GM18909 (cell line): ENCODE measurements around the gene IRS1.

Experiments used
- ATAC-seq: cut with Tn5 transposase; IDR thresholded peaks from one replicate; pipeline ENCODE4 v1.9.1; 2021; ENCODE audit warnings: mild to moderate bottlenecking; ENCODE audit not compliant: unreplicated experiment, poor library complexity

Gene IRS1

DNA sequence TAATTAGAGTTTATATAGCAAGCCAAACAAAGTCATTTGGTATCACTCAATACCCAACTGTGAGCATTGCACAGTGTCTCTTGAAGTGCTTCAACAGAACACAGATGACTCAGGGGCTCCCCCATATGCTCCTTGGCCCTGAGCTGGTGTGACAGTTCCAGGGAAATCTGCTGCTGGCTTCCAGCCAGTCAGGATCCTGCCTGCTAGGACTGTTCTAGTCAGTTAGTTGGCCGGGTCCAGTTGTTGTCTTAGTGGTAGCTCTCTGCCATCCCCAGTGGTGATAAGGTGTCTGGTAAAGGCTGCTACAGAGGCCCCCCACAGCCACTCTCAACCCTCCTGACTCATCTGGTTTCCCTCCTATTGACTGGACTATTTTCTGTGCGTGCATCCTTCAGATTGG is 100.3 kb downstream of the IRS1 start:
- ATAC-seq = no peak

DNA sequence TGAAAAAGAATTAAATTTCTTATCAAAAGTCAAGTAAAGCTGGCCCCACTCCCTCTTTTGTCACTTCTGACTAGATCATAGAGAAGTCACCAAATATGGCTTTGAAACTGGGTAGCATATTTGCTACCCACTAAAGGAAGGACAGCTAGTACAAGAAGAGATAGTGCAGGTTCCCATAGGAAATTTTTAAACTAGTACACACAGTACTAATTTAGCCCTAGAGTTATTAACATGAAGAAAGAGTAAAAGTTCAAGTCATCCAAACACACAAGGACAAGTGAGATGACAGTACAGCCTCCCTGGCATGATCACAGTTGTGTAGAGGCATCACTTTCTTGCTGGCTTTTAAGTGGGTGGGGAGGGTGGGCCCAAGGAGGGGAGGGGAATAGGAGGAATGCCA is 100.9 kb downstream of the IRS1 start:
- ATAC-seq = no peak

DNA sequence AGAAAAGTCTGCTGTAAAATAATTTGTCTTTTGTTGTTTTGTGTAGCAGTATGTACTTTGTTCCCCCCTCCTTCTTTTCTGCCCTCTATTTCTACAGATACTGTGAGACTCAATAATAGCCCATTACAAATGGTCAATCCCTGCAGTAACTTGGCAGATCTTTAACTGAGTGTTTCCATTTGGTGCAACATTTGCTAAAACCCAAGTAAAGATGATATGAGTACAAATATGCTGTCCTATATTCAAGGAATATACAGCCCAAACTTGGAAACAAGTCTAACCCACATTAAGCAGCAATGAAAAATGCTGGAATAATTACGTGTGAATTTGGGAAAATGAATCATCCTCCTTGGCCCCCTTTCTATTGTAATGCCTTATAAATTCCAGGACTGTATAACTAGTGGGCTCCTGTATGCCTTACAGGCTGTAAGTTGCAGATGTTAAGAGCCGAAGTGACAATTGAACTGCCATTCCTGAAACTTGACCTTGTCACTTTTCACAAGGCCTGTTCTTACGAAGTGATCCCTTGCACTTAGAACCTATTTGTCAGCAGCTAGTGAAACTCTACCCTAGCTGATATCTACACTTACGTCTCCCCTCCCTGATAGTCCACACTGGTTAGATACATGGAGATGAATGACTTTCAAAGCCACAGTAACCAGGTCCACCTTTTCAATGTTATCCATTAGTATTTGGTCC is 104.9 kb downstream of the IRS1 start:
- ATAC-seq = no peak

DNA sequence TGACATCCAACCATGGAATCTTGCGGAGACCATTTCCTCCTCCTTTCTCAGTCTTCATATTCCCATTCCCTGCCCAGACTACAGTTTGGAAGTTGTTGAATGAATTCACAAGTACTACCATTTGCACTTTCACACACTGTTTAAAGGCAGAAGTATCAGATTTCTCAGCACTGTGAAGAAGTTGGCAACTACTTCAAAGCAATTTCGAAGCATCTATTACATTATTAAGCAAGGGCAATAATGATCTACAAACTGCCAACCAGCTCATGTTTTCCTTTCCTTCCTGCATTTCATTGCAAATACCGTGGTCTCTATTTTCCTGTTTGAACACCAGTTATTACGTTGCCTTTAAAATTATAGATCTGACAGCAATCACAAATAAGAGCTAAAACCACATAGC is 105.5 kb downstream of the IRS1 start:
- no peak for ATAC-seq

DNA sequence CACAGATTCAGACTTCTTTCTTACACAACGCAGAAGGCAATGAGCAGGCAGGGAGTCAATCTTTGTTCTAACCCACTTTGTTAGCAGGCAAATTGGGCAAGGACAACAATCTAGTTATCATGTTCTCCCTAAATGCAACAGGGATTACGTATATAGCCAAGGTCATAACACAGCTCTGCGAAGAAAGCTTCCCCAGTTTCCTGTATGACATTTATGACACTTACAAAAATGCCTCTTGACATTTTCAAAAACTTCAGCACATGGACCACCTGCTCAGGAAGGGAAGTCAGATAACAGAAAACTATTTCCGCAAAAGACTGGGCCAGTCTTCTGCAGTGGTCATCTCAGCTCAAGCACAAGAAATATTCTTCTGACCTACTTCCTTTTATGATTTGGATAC is 106.1 kb downstream of the IRS1 start:
- ATAC-seq = no peak

DNA sequence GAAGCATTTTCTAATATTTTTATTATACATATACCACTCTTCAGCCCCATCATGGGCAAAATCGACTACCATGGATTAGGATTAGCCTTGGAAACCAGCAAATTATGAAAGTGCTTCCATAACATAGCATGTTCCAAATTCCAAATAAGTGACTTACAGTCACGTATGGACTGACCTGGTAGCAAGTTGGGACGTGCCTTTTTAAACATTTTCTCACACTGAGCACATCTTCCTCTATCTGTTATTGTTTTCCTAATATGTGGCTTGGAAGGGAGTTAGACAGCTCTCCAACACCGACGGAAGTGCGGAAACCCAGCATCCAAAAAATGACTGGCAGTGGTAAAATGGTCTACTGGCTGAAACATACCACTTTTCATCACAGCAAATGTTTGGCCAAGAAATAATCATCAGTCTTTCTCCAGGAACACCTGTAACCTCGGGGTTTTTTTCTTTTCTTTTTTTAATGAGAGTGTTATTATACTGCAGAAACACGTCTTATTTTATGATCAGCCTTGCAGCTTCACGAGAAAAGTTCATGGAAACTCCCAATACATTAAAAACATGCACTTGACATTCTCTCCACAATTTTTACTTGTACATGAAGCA is 107.0 kb downstream of the IRS1 start:
- ATAC-seq = no peak

DNA sequence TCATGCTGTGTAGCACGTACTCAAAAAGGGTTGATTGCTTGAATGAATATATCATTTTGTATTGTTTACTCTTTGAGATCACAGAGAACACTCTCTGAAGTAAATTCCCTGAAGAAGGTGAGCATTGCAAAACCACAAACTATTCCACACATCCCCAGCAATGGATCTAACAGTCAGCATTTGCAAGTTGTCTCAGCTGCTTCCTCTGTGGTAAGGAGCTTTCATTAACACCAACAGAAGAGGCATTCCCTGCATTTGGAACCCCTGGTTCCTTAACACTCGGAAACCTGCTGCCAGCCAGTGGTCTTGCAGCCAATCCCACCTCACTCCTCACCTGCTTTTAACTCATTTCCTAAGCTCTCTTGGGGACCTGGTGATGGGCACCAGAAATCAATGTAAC is 108.4 kb downstream of the IRS1 start:
- no peak for ATAC-seq

DNA sequence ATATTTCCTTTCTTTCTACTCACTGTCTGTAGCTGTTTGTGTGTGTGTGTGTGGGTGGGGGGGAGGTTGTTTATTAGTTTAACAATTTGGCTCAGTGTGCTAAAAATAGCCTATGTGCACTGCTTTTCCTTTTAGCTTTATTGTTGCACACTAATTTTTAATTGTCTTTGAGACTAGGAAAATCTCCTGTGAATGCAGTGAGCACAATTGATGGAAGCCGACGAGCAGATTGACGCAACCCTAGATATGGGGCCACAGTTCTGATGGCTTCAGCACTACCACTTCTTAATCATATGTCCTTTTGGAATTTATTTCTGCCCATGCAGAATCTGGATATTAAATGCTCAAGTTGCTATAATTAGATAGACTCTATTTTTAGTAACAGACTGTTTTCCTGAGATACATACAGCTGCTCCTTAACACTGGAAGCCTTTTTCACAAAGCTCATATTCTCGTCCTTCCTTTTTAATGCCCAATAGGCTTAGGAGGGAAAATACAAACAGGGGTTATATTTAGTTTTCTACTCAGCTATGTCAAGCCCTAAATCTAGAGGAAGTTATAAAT is 109.1 kb downstream of the IRS1 start:
- ATAC-seq = no peak

DNA sequence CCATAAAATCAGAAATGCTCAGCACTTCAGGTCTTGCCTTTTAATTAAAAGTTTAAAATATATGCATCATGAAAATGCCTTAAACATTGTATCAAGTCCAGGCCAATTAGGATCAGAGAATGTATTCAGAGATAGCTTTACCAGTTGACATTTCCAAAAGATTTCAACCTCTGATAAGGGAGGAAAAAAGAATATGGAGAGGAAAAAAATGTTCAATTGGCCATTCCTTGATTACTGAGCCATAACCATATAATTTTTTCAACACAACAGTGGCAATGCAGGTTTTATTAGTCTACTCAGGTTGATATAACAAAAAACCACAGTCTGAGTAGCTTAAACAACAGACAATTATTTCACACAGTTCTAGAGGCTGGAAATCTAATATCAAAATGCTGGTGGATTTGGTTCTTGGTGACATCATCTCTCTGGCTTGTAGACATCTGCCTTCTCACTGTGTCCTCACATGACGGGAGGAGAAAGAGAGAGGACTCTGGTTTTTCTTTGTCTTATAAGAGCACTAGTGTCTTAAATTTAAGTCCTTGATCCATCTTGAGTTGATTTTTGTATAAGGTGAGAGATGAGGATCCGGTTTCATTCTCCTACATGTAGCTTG is 111.9 kb downstream of the IRS1 start:
- no peak for ATAC-seq

DNA sequence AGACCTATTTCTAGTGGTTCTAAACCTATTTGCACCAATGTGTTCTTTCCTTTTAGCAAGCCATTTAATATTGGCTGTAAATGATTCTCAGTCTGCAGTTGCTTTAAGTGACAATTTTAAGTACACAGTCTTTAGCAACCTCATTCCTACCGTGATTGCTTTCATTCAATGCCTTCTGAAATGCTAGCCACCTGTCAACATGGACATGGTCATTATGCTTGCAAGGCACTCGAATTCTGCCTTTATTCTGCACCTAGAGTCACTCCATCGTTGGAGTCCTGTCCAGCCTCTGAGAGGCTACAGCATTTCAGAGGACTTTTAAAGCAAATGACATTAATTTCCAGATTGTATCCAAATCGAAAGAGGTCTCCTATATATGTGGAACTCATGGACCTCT is 115.1 kb downstream of the IRS1 start:
- ATAC-seq = no peak

DNA sequence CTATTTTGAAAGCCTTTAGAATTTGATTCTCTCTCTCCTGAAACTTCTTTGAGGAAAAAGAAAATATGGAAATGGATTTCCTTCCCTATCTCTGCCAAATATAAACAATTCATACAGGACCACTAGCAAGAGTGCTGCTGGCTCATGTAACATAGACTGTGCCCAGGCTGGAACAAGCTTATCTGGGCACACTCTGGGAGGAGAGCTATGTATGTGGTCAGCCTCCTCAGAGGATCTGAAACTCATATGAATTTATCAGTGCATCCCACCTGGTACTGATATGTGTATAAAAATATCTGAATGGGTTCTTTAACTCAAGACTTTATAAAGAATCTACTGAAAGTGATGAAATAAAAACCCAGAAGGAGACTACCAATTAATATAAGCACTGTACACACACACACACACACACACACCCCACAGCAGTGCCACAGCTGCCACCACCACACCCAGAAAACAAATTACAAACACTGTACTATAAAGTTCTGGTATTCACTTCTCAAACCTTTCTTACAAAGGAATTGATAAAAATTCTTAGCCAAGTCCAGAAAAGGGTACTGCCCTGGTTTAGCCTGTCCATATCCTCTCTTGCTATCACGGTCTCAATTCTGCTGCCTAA is 115.6 kb downstream of the IRS1 start:
- no peak for ATAC-seq

DNA sequence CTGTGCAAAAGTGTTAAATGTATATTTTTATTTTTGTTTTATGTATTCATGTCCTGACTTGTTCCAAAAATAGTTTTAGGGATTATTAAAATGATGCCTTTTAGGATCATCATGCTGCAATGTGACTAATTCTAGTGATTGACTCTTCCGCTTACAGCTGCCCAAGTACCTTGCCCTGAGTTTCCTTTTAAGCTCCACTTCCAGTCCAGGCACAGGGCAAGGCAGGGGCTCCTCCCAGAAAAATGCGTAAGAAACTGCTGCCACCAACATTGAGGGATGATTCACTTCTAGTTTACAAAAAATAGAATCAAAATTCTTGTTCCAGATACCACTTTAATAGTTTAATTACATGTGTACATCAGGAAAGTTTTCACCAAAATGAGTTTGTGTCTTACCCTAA is 116.4 kb downstream of the IRS1 start:
- ATAC-seq = no peak
